DMS 273 (cell line): ENCODE data around the gene FAM168B.
"Not testable (repeated sequence)": the region's sequence is repeated elsewhere in the genome, so short reads cannot be mapped to it uniquely, and the experiment has no call there.

Experiments
- DNase-seq: peaks from one replicate; lab custom pipeline; 2025; ENCODE audit not compliant: unreplicated experiment; lab: John Stamatoyannopoulos, UW

The FAM168B gene

GRCh38 chr2:131093006-131093695, at the start of gene FAM168B:
FAM168B (minus strand) TSS chr2:131093460; CDS start chr2:131082646, 10,814 bp downstream.
- DNase-seq, result peak; percentile 97

GRCh38 chr2:131142849-131143248, 49.6 kb upstream of the FAM168B start:
- DNase-seq, result no peak

GRCh38 chr2:131140581-131140980, 47.3 kb upstream of the FAM168B start:
- no peak for DNase-seq

GRCh38 chr2:131132729-131133128, 39.5 kb upstream of the FAM168B start:
- DNase-seq, result no peak

- DNase-seq, result no peak
Measured at GRCh38 chr2:131130298-131130596, 37.0 kb upstream of the FAM168B start.

GRCh38 chr2:131127981-131128380, 34.7 kb upstream of the FAM168B start:
- DNase-seq, result no peak

- no peak for DNase-seq
Measured at GRCh38 chr2:131127076-131127475, 33.8 kb upstream of the FAM168B start.

- no peak for DNase-seq
Measured at GRCh38 chr2:131126436-131126835, 33.2 kb upstream of the FAM168B start.

- DNase-seq, result peak; percentile 29
Measured at GRCh38 chr2:131125195-131125757, 32.0 kb upstream of the FAM168B start.

- no peak for DNase-seq
Measured at GRCh38 chr2:131123192-131123591, 29.9 kb upstream of the FAM168B start.

GRCh38 chr2:131122496-131122895, 29.2 kb upstream of the FAM168B start:
- DNase-seq, result no peak

GRCh38 chr2:131121464-131121863, 28.2 kb upstream of the FAM168B start:
- DNase-seq, result no peak

GRCh38 chr2:131120815-131121317, 27.6 kb upstream of the FAM168B start:
- DNase-seq, result no peak

GRCh38 chr2:131115752-131116151, 22.5 kb upstream of the FAM168B start:
- no peak for DNase-seq

GRCh38 chr2:131114950-131115349, 21.7 kb upstream of the FAM168B start:
- not testable (repeated sequence) for DNase-seq

- DNase-seq, result no peak
Measured at GRCh38 chr2:131113566-131114227, 20.4 kb upstream of the FAM168B start.

GRCh38 chr2:131112529-131112928, 19.3 kb upstream of the FAM168B start:
- DNase-seq, result no peak

- DNase-seq, result peak; percentile 37
Measured at GRCh38 chr2:131105950-131106801, 12.9 kb upstream of the FAM168B start.

GRCh38 chr2:131105156-131105949, 12.1 kb upstream of the FAM168B start, which contains the start of gene PLEKHB2:
PLEKHB2 (plus strand) TSS chr2:131105336; CDS start chr2:131120942, 15,606 bp downstream.
- DNase-seq, result peak; percentile 96

- DNase-seq, result peak; percentile 93
Measured at GRCh38 chr2:131104487-131105155, 11.4 kb upstream of the FAM168B start.
